ENCODE measurements around the gene NOXO1. TPM values are rescaled to one million over a fixed set of nuclear protein-coding genes. Genes with fewer than 3 reads are reported as not detected.

The NOXO1 gene
- total RNA-seq, 2 experiments from 2014 or later, result 0.26 TPM; not detected in 1

DNA sequence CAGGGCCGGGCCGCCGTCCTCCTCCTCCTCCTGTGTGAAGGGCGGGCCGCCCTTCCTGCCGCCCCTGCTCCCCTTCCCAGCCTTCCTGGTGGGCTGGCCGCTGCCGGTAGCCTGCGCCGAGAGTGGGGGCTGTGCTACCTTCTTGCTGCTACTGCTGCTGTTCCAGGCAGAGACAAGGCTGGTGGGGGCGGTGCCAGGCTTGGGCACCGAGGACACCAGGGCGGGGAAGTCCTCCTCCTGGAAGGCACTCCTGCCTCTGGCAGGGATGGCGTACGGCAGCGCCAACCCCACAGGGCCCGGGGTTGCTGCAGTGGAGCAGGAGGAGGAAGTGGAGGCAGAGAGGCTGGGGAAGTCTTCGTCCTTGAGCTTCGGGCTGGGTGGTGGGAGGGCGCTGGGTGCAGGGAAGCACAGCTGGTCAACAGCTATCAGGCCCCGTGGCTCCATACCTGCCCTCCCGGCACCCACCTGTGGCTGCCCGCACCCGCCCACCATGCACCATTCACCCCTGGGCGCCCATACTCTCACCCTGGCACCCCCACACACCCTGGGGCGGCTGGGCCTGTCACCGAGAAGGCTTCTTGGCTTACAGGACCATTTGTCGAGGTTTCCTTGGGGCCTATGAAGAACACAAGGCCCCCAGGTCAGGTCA, 18.7 kb upstream of the NOXO1 start:
- no peak for DNase-seq
- no peaks in the 10 kb centered on the region for H3K9me3 Mint-ChIP-seq (ENCODE audit: low read depth)
- H3K4me3 Mint-ChIP-seq, result no peak overlapping the region
- ATAC-seq, result no peak
- no peaks in the 10 kb centered on the region for H3K27me3 Mint-ChIP-seq
- CTCF ChIA-PET, result interaction anchor here (0.8 to 4.2 kb wide), 3 partner anchors 8 to 155 kb away, joined by 3 to 17 read pairs (median 5); partner anchors contain the start of gene TRAF7
- H3K36me3 Mint-ChIP-seq, result peaks cover 20% of the 10 kb centered on the region
- H3K4me1 Mint-ChIP-seq, result peaks cover 15% of the 10 kb centered on the region
- no peak overlapping the region for H3K27ac Mint-ChIP-seq

DNA sequence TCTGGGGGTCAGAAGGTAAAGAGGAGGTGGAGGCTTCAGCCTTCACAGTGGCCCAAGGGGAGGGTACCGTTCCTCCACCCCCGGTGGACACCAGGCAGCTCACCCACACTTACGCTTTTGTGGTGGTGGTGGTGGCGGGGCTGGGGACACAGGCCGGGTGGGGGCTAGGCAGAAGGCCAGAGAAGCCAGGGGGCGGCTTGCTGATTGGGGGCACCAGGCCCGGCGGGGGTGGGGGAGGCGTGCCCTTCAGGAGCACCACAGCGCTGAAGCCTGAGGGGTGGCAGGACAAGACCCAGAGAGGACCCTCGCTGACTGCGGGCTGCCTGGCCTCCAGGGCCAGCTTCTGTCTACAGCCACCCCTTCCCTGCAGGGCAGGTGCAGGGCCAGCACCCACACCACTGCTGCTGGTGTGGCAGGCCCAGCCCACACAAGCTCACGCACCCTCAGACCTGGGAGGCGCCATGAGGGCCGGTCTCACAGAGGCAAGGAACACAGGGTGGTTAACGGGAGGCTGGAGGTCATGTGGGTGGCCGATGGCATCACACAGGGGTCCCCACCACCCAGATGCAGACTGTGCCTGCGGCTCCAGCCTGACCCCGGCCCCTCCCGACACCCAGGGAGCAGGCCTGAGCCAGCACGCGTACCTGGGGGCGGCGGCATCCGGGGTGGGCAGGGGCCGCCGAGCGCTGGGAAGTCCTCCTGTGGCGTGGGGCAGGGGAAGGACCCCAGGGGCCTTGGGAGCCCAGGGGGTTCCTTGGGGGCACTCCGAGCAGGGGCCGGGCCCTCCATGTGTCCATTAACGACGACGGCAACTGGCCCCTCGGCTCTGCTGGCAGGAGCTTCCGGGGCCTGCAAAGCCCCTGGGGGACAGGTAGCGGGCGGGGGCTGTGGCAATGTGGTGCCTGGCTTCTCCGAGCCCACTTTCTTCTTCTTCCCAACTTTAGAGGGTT, 17.9 kb upstream of the NOXO1 start:
- DNase-seq, result no peak

DNA sequence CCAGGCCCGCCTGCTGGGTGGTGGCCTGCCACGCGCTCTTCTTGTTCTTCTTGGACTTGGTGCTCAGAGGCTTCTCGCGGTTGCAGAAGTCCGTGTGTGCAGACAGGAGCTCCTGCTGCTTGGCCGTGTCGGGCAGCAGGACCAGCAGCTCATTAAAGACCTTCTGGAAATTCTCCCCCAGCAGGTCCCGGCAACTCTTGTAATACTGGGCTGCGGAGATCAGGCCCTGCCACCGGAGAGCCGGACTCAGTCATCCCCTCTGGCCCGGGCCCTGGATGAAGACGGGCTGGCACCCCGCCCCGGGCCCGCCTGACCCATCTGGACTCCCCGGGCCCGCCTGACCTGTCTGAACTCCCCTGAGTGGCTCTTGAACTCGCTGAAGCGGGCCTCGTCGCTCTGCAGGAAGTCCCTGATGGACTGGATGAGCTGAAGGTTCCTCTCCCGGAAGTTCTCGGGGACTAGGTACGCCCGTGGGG, 17.1 kb upstream of the NOXO1 start:
- ATAC-seq (no peak), DNase-seq (no peak)
- H3K27ac Mint-ChIP-seq, result no peak overlapping the region
- no peaks in the 10 kb centered on the region for H3K9me3 Mint-ChIP-seq (ENCODE audit: low read depth)
- CTCF ChIA-PET, result interaction anchor here (4.2 kb wide), 1 partner anchor 10 kb away, joined by 17 read pairs; no protein-coding TSS in a partner anchor
- peaks cover 20% of the 10 kb centered on the region for H3K36me3 Mint-ChIP-seq
- H3K4me3 Mint-ChIP-seq, result no peak overlapping the region
- peaks cover 13% of the 10 kb centered on the region for H3K4me1 Mint-ChIP-seq
- H3K27me3 Mint-ChIP-seq, result no peaks in the 10 kb centered on the region

More for the DNA sequence above, 17.9 kb upstream of the NOXO1 start:
- no peak for ATAC-seq
- peaks cover 20% of the 10 kb centered on the region for H3K36me3 Mint-ChIP-seq
- CTCF ChIA-PET, result interaction anchor here (0.8 to 4.2 kb wide), 2 partner anchors 9 to 156 kb away, joined by 3 to 17 read pairs; partner anchors contain the start of gene TRAF7
- peaks cover 10% of the 10 kb centered on the region for H3K4me1 Mint-ChIP-seq
- H3K4me3 Mint-ChIP-seq, result no peak overlapping the region
- no peak overlapping the region for H3K27ac Mint-ChIP-seq
- H3K9me3 Mint-ChIP-seq (ENCODE audit: low read depth), result no peaks in the 10 kb centered on the region
- no peaks in the 10 kb centered on the region for H3K27me3 Mint-ChIP-seq

DNA sequence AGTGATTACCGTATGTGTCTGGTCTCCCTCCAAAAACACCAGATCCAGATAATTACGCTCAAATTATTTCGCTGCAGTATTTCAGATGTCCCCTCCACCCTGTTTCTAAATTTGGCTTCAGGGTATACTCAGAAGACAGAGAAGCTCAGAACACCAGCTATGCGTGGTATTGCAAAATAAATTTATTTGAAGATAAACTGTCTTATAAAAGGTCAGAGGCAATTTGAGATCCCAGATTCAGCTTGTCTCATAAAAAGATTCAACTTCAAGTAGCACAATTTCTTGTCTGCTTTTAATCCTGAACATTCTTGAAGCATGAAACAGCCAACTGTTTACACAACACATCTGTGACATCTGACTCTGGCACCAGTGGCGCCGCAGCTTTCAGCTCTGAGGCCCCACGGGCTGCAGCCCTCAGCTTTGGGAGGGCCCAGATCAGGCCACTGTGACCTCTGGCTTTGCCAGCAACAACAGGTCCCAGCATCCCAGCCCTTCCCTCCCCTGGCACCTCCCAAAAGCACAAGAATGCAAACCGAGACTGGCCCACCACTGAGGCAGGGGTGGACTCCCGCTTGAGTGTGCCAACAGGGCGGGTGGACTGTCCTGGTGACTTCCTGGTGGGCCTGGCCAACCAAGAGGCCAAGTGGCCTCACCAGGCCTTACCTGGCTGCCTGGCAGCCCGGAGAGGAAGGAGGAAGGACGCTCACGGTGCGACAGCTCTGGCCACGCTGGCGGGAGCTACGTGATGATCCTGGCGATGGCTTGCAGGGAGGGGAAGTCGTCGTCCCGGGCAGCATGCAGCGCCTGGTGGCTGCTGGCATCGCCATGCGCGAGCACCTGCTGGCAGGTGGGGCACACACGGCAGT, 16.5 kb upstream of the NOXO1 start:
- Mint-ChIP-seq H3K27me3 (no peaks in the 10 kb centered on the region), H3K4me3 (no peak overlapping the region), H3K9me3 (ENCODE audit: low read depth) (no peaks in the 10 kb centered on the region), H3K36me3 (peaks cover 20% of the 10 kb centered on the region), H3K27ac (no peak overlapping the region), H3K4me1 (peaks cover 15% of the 10 kb centered on the region)
- DNase-seq, result no peak
- CTCF ChIA-PET, result interaction anchor here (1.2 to 4.2 kb wide), 3 partner anchors 11 to 157 kb away, joined by 4 to 17 read pairs (median 5); partner anchors contain the start of gene TRAF7
- no peak for ATAC-seq

DNA sequence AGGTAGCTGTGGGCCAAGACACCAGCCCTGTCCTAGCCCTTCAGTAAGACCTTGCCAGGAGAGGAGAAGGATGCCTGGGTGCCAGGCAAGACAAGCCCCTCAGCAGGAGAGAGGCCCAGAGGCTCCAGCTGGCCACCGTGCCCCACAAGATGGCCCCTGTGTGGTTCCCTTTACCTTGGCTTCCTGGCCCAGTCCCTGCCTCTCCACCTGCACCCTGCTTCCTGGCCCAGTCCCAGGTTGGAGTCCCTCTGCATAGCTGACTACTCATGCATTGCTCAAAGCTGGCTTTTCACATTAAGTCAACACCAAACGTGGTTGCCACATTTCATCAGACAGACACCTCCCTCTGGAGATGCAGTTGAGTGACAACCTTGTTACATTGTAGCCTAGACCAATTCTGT, 12.5 kb upstream of the NOXO1 start:
- DNase-seq, result no peak

DNA sequence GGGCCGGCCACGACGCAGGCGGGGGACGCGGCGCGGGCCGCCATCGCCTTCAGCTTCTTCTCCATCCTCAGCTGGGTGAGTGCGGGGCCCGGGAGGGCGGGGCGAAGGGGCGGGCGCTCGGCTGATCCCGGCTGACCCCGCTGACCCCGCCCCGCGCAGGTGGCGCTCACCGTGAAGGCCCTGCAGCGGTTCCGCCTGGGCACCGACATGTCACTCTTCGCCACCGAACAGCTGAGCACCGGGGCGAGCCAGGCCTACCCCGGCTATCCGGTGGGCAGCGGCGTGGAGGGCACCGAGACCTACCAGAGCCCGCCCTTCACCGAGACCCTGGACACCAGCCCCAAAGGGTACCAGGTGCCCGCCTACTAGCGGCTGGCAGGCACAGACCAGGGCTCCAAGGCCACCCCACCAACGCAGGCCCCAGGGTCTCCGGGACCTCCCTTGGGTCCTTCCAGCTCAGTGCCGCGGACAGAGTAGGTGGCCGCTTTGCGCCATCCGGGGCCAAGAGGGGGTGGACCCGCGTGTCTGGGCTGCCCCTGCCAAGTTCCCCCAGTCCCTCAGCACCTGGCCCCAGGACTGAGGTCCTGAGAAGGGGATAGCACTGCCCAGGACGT, 11.5 kb upstream of the NOXO1 start:
- peaks cover 9% of the 10 kb centered on the region for H3K36me3 Mint-ChIP-seq
- H3K9me3 Mint-ChIP-seq (ENCODE audit: low read depth), result no peaks in the 10 kb centered on the region

More for the DNA sequence above, 12.5 kb upstream of the NOXO1 start:
- Mint-ChIP-seq H3K27me3 (peaks cover 8% of the 10 kb centered on the region), H3K27ac (peak overlapping the region; percentile 52), H3K36me3 (peaks cover 13% of the 10 kb centered on the region), H3K4me1 (peaks cover 27% of the 10 kb centered on the region), H3K9me3 (ENCODE audit: low read depth) (no peaks in the 10 kb centered on the region), H3K4me3 (no peak overlapping the region)
- CTCF ChIA-PET, result interaction anchor here (0.8 to 4.3 kb wide), 4 partner anchors 10 to 160 kb away, joined by 3 to 42 read pairs (median 4); no protein-coding TSS in a partner anchor
- no peak for ATAC-seq

DNA sequence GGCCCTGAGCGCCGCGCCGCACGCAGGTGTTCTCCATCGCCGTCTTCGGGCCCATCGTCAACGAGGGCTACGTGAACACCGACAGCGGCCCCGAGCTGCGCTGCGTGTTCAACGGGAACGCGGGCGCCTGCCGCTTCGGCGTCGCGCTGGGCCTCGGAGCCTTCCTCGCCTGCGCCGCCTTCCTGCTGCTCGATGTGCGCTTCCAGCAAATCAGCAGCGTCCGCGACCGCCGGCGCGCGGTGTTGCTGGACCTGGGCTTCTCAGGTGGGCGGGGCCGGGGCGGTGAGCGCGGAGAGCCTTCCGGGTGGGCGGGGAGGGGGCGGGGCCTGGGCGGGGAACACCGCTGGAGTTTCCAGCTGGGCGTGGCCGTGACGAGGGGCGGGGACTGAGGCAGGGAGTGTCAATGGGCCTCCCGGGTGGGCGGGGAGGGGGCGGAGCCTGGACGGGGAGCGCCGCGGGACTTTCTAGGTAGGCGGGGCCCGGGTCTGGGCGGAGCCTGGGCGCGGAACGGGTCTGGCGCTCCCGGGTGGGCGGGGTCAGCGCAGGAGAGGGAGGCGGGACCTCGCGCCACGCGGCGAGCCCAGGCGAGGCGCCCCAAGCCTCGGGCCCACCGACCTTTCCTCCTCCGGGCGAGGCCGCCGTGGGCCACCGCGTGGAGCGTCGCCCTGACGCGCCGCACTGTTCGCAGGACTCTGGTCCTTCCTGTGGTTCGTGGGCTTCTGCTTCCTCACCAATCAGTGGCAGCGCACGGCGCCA, 10.9 kb upstream of the NOXO1 start:
- CTCF ChIA-PET, result interaction anchor here (1.5 to 4.3 kb wide), 4 partner anchors 9 to 15 kb away, joined by 3 to 42 read pairs (median 6); no protein-coding TSS in a partner anchor
- peaks cover 11% of the 10 kb centered on the region for H3K27me3 Mint-ChIP-seq
- DNase-seq (peak; percentile 99), ATAC-seq (peak; percentile 76)
- H3K27ac Mint-ChIP-seq, result peak overlapping the region; percentile 49
- peaks cover 6% of the 10 kb centered on the region for H3K36me3 Mint-ChIP-seq
- H3K4me3 Mint-ChIP-seq, result peak overlapping the region; percentile 66
- H3K9me3 Mint-ChIP-seq (ENCODE audit: low read depth), result no peaks in the 10 kb centered on the region
- H3K4me1 Mint-ChIP-seq, result peaks cover 27% of the 10 kb centered on the region

More for the DNA sequence above, 11.5 kb upstream of the NOXO1 start:
- H3K4me1 Mint-ChIP-seq, result peaks cover 27% of the 10 kb centered on the region
- H3K27ac Mint-ChIP-seq, result no peak overlapping the region
- DNase-seq (no peak), ATAC-seq (no peak)
- H3K4me3 Mint-ChIP-seq, result no peak overlapping the region
- H3K27me3 Mint-ChIP-seq, result peaks cover 11% of the 10 kb centered on the region
- CTCF ChIA-PET, result interaction anchor here (0.8 to 4.3 kb wide), 4 partner anchors 9 to 161 kb away, joined by 3 to 42 read pairs (median 4); no protein-coding TSS in a partner anchor

DNA sequence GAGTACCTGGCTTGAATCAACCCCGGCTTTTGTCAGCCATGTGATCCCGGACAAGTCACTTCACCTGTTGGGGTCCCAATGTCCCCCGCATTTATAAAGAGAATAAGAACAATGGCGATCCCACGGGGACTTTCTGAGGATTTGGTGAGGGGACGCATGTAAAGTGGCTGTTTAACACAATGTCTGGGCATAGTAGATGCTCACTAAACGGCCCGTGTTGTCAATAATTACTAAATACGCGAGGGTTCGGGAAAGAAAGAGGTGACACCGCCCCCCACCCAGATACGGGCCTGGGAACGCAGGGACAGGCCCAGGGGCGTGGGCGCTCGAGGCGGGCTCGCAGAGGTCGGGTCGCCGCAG, 10.3 kb upstream of the NOXO1 start:
- Mint-ChIP-seq H3K4me3 (peak overlapping the region; percentile 66), H3K36me3 (peaks cover 4% of the 10 kb centered on the region), H3K27ac (peak overlapping the region; percentile 78), H3K27me3 (peaks cover 11% of the 10 kb centered on the region), H3K4me1 (peaks cover 24% of the 10 kb centered on the region), H3K9me3 (ENCODE audit: low read depth) (no peaks in the 10 kb centered on the region)
- ATAC-seq (no peak), DNase-seq (no peak)
- CTCF ChIA-PET, result interaction anchor here (1.5 to 2.2 kb wide), 2 partner anchors 12 to 16 kb away, joined by 3 to 10 read pairs; no protein-coding TSS in a partner anchor

DNA sequence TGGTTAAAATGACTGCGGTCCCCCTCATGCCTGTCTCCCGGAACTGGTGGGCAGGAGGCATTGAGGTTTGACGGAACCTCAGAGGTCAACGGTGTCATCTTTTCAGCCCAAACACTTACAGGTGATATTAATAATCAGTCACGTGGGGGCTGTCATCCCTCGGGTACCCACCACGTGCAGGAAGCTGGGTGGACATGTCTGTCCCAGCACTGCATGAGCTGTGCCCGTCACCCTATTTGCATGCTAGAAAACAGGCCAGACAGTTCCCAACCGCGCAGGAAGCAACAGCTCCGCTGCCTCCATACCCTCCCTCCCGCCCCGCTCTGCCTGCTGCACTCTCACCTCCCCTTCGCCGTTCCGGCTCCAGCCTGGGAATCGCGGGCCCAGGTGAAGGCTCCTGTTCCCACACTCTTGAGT, 9.9 kb upstream of the NOXO1 start:
- Mint-ChIP-seq H3K4me1 (peaks cover 22% of the 10 kb centered on the region), H3K27me3 (peaks cover 11% of the 10 kb centered on the region), H3K36me3 (peaks cover 8% of the 10 kb centered on the region), H3K9me3 (ENCODE audit: low read depth) (no peaks in the 10 kb centered on the region), H3K27ac (peak overlapping the region; percentile 78), H3K4me3 (peak overlapping the region; percentile 66)
- peak; percentile 37 for ATAC-seq
- peak; percentile 80 for DNase-seq
- CTCF ChIA-PET, result interaction anchor here (1.0 to 2.2 kb wide), 3 partner anchors 13 to 26 kb away, joined by 3 to 10 read pairs (median 5); partner anchors contain the start of gene RPS2

DNA sequence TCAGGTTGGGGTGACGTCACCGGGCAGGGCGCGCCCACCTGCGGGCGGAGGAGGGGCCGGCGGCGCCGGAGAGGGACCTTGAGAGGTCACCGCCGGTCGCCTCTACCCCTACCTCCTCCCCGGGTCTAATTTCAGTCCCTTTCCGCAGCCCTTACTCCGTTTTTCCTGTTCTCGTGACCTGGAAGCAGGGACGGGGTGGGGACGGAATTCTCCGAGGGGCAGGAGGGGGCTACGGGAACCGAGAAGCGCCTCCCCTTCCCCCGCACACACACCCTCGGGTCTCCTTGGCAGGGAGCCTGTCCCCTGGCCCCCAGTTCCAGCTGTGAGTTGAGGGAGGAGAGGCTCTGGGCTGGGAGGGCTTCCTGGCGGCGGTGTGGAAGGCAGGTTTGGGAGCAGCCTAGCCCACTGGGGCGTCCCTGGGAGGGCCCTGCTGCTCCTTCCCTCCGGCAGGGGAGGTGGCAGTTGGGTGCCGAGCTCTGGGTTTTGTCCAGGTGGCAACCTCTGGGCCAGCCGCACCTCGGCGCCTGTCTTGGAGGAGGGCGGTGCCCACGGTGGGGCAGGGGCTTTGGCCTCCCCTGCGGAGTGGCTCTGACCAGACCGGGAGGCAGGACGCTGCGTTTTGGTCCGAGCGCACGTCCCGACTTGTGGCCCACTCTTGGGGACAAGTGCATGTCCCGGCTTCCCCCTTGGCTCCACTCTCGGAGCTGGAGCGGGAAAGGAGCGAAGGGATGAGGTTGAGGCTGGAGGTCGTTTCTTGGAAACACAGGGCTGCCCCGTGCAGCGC, 9.3 kb upstream of the NOXO1 start:
- peaks cover 11% of the 10 kb centered on the region for H3K27me3 Mint-ChIP-seq
- peak; percentile 72 for DNase-seq
- peak overlapping the region; percentile 78 for H3K27ac Mint-ChIP-seq
- H3K4me1 Mint-ChIP-seq, result peaks cover 24% of the 10 kb centered on the region
- ATAC-seq, result peak; percentile 8
- no peaks in the 10 kb centered on the region for H3K9me3 Mint-ChIP-seq (ENCODE audit: low read depth)
- CTCF ChIA-PET, result interaction anchor here (1.0 to 2.2 kb wide), 3 partner anchors 13 to 26 kb away, joined by 3 to 10 read pairs (median 5); partner anchors contain the start of gene RPS2
- peak overlapping the region; percentile 66 for H3K4me3 Mint-ChIP-seq
- H3K36me3 Mint-ChIP-seq, result peaks cover 8% of the 10 kb centered on the region

DNA sequence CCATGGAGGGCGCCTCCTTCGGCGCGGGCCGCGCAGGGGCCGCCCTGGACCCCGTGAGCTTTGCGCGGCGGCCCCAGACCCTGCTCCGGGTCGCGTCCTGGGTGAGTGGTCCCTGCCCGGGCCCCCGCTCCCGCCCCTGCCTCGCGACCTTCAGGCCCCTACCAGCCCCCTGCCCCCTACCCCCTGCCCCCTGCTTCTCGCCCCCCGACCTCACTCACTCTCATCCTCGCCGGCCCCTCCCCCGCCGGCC, 8.8 kb upstream of the NOXO1 start:
- no peaks in the 10 kb centered on the region for H3K9me3 Mint-ChIP-seq (ENCODE audit: low read depth)
- no peak overlapping the region for H3K27ac Mint-ChIP-seq
- CTCF ChIA-PET, result interaction anchor here (1.0 to 2.2 kb wide), 2 partner anchors 14 to 25 kb away, joined by 5 to 10 read pairs; partner anchors contain the start of gene RPS2
- H3K4me1 Mint-ChIP-seq, result peaks cover 29% of the 10 kb centered on the region
- ATAC-seq (no peak), DNase-seq (no peak)
- peaks cover 11% of the 10 kb centered on the region for H3K27me3 Mint-ChIP-seq
- H3K4me3 Mint-ChIP-seq, result no peak overlapping the region
- peaks cover 5% of the 10 kb centered on the region for H3K36me3 Mint-ChIP-seq

Data from activated CD8-positive, alpha-beta memory T cell treated with anti-CD3 and anti-CD28 coated beads, Interleukin-2, amount 10 ng/mL, durations not matched to agents 7 days and 5 days (primary cell).